ENCODE results near the gene DRC3. TPM values are rescaled to one million over a fixed set of nuclear protein-coding genes. Genes with fewer than 3 reads are reported as not detected.

The DRC3 gene
- total RNA-seq, 6 experiments from 2014 or later = 0.25 to 0.98 (median 0.72) TPM

DNA sequence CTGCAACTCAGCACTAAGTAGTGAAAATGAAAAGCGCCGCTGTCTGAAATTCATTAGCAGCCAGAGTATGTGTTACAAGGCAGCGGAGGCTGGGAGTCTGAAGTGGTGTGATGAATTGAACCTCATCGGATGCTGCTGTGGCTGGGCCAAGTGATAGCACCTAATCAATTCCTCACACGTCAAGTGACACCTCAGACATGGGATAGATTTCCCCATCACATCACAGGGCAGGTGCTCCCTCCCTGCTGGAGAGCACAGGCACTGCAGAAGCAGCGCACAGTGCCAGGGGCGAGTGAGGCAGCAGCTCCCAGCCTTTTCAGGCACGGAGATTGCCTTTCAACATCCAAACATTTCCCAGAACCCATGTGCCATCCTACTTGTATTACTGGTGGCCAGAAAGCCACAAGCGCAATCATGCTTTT is 32.2 kb downstream of the DRC3 start:
- intact Hi-C loops (cut with DNase I) = no loop called here
- ATAC-seq (peak in 2 of 4 donors; percentile 17 to 29), DNase-seq (no peak)
- no peak overlapping the region for H3K27ac ChIP-seq
- H3K9me3 ChIP-seq = no peaks in the 10 kb centered on the region
- no peaks in the 10 kb centered on the region for H3K27me3 ChIP-seq
- WGBS (ENCODE audit: insufficient coverage, low coverage, low lambda C conversion rate, missing lambda C conversion rate) = 89% methylated on average over 6 of the region's 9 CpGs
- H3K4me3 ChIP-seq = no peak overlapping the region
- TF ChIP-seq CTCF (IDR thresholded peaks at IDR 0.05) = peak in 1 of 4 donors; percentile 13
- no peak for TF ChIP-seq POLR2A (IDR thresholded peaks at IDR 0.05)
- H3K4me1 ChIP-seq = no peaks in the 10 kb centered on the region
- H3K36me3 ChIP-seq = no peaks in the 10 kb centered on the region

DNA sequence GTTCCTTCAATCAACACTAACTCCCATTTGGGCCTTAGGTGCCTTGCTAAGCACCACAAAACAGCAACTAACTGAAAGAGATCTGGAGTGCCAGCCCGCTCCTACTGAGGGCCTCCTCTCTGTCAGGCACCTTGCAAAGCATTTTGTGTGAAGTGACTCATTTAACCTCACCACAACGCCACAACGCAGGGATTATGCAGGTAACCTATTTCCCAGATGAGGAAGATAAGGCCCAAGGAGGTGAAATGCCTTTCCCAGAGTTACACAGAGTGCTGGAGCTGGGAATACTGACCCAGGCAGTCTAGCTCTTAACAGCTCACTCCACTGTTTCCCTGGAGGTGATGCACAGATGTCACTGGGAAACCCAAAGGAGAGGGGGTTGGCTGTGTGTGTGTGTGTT is 32.8 kb downstream of the DRC3 start:
- 100% methylated on average over 2 of the region's 3 CpGs for WGBS (ENCODE audit: insufficient coverage, low coverage, low lambda C conversion rate, missing lambda C conversion rate)
- ATAC-seq = no peak
- no peaks in the 10 kb centered on the region for H3K27me3 ChIP-seq

DNA sequence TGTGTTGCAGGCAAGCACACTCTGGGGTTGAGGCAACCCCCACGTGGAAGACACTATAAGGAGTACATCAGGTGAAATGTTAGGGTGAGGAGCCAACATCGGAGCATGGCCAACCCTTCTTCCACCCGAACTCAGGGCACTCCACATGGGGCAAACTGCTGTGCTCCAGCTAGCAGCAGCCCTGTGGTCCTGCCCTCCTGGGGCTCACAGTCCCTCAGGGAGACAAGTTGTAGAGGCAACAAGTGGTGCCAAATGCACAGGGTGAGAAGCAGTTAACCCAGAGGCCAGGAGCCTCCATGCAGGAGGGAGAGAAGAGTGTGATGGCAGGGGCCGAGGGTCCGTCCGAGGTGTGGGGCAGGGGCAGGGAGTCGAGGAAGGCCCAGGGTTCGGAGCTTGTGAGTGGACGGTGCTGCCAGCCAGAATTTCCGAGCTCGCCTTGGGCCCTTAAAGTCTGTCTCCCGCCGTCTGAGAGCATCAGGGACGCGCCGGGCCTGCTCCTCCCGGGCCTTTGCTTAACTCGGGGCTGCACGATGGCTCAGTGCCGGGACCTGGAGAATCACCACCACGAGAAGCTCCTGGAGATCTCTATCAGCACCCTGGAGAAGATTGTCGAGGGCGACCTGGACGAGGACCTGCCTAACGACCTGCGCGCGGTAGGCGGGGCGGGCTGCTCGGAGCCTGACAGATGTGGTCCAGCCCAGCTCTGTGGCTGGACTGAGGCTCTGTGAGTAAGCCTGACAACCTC is 34.0 kb downstream of the DRC3 start:
- Histone ChIP-seq H3K27ac (no peak overlapping the region), H3K9me3 (no peaks in the 10 kb centered on the region), H3K27me3 (no peaks in the 10 kb centered on the region), H3K36me3 (no peaks in the 10 kb centered on the region), H3K4me1 (no peaks in the 10 kb centered on the region), H3K4me3 (no peak overlapping the region)
- DNase-seq (no peak), ATAC-seq (no peak)
- WGBS (ENCODE audit: insufficient coverage, low coverage, low lambda C conversion rate, missing lambda C conversion rate) = 87% methylated on average over 5 of the region's 31 CpGs
- intact Hi-C loops (cut with DNase I) = no loop called here
- TF ChIP-seq POLR2A (IDR thresholded peaks at IDR 0.05) (no peak), CTCF (IDR thresholded peaks at IDR 0.05) (no peak)

More for the DNA sequence above, 32.8 kb downstream of the DRC3 start:
- no peak for TF ChIP-seq CTCF (IDR thresholded peaks at IDR 0.05)
- Histone ChIP-seq H3K9me3 (no peaks in the 10 kb centered on the region), H3K4me1 (no peaks in the 10 kb centered on the region), H3K4me3 (no peak overlapping the region), H3K27ac (no peak overlapping the region), H3K36me3 (no peaks in the 10 kb centered on the region)
- no peak for DNase-seq
- intact Hi-C loops (cut with DNase I) = no loop called here

DNA sequence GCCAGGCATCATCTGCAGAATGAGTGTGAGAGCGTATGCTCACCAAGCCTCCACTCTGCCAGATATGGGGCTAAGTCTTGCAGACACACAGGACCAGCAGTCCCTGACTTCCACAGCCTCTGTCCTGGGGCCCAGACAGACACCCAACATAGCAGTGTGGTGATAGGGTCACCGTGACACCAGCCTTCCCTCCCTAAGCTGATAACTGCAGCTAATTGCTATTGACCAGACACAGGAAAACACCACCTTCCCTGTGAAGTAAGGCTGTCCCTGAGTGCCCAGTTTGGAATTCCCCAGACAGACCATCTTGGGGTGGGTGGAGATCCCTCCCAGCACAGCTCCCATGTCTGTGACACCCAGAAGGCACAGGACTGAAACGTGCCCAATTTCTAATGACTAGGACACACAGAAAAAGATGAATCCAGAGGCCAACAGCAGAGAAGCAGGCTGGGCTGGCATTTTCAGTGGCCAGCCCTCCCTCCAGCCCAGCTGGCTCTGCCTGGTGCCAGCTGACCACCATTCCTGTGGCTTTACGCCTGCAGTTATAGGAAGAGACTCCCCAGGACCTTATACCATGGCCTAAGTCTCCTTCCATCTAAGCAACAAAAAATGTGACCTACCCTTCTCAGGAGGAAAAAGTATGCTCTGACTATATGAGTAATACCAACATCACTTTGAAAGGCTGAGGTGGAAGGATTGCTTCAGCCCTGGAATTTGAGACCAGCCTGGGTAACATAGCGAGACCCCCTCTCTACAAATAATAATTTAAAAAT is 36.0 kb downstream of the DRC3 start:
- Histone ChIP-seq H3K36me3 (no peaks in the 10 kb centered on the region), H3K4me1 (no peaks in the 10 kb centered on the region), H3K4me3 (no peak overlapping the region), H3K27ac (no peak overlapping the region), H3K27me3 (no peaks in the 10 kb centered on the region), H3K9me3 (no peaks in the 10 kb centered on the region)
- intact Hi-C loops (cut with DNase I) = no loop called here
- TF ChIP-seq POLR2A (IDR thresholded peaks at IDR 0.05) (no peak), CTCF (IDR thresholded peaks at IDR 0.05) (no peak)
- no peak for ATAC-seq
- WGBS (ENCODE audit: insufficient coverage, low coverage, low lambda C conversion rate, missing lambda C conversion rate) = 44% methylated on average over 2 of the region's 5 CpGs
- DNase-seq = no peak
